ENCODE data around the gene NOVA2.

Gene NOVA2, protein sequence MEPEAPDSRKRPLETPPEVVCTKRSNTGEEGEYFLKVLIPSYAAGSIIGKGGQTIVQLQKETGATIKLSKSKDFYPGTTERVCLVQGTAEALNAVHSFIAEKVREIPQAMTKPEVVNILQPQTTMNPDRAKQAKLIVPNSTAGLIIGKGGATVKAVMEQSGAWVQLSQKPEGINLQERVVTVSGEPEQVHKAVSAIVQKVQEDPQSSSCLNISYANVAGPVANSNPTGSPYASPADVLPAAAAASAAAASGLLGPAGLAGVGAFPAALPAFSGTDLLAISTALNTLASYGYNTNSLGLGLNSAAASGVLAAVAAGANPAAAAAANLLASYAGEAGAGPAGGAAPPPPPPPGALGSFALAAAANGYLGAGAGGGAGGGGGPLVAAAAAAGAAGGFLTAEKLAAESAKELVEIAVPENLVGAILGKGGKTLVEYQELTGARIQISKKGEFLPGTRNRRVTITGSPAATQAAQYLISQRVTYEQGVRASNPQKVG

DNA sequence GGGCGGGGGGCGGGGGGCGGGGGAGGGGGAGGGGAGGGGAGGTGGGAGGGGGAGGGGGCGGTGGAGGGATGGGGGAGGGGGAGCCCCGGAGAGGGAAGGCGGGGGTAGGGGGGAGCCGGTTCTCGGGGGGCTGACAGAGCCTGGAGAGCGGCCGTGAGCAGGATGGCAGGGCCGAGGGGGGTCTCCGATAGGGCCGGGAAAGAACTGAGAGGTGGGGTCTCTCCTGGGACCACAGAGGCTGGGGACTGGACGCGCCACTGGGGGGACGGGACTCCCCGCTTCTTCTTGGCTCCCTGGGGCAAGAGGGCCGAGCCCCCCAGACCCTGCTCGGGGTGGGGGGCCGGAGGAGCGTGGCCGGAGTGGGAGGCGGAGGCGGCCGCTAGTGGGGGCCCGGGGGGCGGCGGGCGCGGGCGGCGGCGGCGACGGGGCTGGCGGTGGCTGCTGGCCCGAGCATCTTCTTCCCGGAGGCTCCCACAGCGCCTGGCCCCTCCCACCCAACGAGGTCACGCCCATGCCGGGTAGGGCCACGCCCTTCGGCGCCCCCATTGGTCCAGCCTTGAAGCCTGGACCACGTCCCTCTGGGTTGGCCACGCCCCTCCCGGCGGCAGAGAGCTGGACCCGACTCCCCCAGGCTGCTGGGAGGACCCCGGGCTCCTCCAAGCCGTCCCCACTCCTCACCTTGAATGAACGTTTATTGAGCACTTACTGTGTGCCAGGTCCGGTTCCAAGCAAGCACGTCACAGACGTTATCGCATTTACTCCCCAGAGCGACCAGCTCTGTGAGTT is at the start of gene NOVA2:
Gene NOVA2, minus strand, starts transcription at position 313 of the 786 bp plus-strand sequence. CDS start 514 bp downstream, outside the sequence.
- DNase-seq = no peak

DNA sequence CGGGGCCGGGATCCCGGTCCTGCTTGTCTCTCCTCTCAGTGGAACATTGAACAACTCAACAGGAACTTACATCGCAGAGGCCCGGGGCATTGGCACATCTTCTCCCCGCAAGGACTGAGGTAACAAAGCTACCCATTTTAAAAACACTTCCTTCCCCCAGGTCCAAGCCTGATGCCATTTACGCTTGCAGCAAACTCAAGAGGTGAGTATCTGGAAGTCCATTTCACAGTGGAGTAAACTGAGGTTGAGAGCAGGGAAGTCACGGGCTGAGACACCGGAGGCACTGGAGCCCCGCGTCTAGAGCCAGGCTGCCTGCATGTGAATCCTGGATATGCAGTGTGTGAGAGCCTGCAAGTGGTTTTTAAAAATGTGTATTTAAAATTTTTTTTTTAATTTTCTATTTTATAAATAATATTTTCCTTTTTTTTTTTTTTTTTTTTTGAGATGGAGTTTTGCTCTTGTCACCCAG is 49.7 kb upstream of the NOVA2 start:
- DNase-seq = no peak

DNA sequence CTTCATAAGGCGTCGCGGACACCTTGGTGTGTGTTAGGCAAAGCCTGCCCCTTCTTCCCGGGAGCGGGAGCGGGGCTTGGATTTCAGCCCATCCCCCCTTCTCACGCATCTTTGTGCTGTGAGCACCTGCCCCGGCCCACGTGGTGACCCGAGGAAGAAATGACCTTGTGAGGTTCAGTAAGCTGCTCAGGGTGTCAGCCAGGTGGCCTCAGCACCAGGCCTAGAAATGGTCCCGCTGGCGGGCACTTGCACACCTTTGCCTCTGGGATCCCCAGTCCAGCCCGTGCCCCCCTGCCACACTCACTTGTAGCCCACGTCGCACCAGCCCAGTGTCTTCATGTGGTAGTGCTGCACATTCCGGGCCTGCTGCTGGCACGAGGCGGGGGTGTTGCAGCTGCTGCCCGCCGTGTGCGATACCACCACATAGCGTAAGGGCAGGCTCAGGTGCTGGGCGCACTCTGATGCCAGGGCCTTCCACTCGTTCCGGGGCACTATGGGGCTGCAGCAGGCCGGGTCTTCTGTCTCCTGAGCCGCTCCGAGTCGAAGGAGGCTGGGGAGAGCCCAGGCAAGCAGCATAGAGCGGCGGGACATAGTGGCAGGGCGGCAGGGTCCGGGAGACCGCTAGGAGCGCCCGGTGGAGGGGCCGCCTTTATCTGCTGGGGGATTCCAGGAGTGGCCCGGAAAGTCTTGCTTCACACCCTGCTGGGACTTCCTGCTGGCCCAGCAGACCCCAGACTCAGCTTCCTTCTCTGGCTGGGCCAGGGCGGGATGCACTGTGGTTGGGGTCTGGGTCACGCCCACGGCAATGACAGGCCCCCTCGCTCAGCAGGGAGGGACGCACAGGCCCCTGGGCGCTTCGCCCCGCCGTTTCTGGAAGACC is 49.0 kb upstream of the NOVA2 start, which contains the start of gene PGLYRP1:
Gene PGLYRP1, minus strand, starts transcription at position 623 of the 880 bp plus-strand sequence. Its CDS starts 32 bp downstream, at position 591.
- DNase-seq = no peak

DNA sequence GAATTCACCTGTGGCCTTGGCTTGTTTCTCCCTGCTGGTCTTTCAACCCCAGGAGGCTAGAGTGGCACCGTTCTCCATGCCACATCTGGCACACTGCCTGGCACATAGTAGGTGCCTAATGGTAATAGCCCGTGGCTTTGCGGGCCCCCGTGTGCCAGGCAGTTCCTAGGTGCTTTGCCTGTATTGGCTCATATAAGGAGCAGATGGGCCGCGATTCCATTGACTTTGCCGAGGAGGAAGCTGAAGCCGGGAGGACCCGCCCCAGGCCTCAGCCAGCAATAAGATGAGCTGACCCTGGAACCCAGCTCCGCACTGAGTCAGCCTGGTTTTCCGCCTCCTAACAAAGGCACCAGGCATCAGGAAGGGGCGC is 48.4 kb upstream of the NOVA2 start:
- DNase-seq = no peak

DNA sequence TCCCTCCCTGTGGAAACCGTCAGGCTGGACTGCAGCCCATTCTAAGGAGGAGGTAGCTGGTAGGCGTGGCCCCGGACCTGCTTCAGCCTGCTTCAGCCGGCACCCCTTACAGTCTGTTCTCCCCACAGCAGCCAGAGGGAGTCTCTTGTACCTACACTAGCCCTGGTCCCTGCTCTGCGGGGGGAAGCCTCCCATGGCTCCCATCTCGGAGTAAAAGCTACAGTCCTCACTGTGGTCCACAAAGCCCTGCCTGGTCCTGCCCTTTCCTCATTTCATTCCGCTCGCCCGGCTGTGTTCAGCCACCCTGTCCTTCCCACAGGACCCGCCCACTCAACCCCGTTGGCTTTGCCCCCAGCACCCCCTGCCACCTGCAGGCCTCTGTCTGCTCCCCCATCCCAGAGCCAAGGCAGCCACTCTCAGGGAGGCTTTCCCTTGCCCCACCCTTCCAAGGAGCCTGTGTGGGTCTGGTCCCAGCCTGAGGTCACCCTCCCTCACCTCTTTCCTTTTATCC is 47.9 kb upstream of the NOVA2 start:
- no peak for DNase-seq

DNA sequence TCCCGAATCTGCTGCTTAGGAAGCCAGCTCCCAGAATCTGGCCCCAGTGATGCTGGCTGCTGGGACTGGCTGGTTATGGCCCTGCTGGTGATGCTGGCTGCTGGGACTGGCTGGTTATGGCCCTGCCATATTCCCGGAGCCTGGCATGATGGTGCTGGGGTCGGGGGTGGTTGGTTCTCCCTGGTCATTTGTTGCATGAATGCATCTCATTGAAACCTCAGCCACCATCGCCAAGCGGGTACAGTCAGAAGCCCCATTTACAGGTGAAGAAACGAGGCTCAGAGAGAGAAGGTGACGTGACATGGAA is 47.1 kb upstream of the NOVA2 start:
- DNase-seq = no peak

DNA sequence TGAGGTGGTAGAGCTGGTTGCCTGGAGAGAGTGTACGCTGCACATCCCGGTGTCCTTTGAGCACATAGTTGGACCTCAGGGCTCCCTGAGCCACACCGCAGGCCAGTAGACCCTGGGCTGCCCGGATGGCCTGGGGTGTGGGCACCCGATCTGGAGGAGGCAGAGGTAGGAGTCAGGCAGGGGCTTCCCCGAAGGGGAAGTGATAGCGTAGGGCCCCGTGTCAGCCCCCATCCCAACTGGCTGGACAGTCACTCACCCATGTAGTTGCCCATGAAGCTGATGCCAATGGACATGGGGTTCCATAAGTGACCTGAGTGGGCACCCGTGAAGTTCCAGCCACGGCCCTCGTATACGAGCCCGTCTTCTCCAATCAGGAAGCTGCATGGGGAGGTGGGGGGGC is 45.6 kb upstream of the NOVA2 start:
- DNase-seq = no peak

DNA sequence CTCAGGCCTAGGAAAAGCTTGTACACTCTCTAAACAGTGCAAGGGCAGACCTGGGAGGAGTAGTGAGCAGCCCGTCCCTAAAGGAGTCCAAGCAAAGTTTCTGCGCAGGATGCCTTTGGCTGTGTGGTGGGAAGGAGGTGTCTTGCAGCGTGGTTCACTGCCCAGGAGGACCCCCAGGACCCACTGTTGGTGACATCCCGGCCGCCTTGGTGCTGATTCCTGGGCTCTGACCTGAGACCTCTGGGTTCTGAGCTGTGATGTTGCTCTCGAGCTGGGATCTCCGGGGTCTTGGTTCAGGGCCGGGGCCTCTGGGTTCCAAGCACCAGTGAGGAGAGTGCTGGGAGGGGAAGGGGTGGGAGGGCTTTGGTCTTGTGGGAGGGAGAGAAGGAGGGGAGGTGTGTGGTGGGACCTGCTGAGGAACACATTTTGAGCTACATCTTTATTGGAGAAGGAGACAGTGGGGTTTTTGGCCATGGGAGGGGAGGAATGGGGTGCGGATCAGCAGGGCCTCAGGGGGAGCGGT is 45.1 kb upstream of the NOVA2 start:
- DNase-seq = no peak

DNA sequence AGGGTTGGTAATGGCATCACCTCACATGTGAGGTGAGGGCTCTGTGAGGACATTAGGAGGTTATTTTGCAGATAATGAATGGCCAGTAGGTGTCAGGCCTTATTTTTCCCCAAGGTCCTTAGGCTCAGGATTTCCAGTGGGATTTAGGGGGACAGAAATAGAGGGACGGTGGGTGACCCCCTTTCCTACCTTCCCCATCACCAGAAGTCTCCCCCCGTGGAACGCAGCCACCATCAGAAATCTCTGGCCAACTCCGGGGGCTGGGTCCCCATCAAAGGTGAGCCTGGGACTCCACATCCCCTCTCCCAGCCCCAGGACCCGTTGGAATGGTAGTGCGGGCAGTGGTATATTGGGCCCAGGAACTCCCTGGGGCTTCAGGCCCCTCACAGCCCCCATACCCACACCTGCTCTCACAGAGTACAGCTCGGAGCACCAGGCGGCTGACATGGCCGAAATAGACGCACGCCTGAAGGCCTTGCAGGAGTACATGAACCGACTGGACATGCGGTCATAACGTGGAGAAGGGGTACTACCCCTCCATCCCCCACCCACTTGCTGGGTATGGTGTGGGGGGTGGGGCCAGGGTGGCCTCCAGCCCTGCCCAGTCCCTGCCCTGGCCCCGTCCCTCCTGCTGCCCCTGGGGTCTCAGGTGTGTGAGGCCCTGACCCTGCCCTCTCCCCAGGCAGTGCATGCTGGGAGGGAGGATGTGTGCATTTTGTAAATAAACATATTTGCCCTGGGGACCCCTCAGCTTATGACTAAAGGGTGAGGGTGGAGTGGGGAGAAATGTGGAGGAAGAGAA is 44.4 kb upstream of the NOVA2 start:
- DNase-seq = no peak

DNA sequence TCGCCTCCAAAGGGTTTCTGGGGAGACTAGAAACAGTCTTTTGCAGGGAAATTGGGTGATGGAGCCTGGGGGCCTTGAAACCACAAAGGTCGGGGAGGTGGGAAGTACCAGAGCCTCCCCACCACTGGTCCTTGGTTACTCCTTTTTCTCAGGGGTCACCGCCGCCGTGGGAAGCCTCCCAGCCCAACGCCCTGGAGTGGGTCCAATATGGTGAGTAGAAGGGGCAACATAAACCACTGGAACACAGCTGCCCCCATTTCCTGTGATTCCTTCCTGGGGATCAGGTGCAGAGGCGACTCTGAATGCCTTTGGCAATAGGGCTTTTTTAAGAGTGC is 43.4 kb upstream of the NOVA2 start:
- no peak for DNase-seq

DNA sequence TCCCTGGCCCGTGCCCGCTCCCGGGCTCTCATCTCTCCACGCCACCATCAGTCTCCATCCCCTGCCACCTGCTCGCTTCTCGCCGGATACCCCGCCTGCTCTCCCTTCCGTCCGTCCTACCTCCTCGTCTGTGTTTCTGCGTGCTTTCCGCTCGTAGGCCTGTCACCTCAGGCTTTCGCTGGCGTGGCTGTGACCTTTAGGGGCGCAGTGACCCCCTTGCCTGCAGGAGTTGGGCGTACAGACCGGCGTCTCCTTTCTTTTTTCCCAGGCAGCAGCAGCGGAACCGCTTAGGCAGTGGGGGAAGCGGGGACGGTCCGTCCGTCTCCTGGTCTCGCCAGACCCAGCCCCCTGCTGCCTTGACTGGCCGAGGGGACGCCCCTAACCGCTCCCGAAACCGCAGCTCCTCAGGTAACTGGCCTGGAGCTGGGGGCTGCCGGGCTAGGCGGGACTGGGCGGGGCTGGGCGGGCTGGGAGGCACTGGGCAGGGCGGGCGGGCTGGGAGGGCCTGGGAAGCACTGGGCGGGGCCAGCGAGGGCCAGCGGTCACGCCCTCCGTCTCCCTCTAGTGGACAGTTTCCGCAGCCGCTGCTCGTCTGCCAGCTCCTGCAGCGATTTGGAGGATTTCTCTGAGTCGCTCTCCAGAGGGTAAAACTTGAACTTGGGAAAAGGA is 42.9 kb upstream of the NOVA2 start:
- DNase-seq = peak; percentile 73

DNA sequence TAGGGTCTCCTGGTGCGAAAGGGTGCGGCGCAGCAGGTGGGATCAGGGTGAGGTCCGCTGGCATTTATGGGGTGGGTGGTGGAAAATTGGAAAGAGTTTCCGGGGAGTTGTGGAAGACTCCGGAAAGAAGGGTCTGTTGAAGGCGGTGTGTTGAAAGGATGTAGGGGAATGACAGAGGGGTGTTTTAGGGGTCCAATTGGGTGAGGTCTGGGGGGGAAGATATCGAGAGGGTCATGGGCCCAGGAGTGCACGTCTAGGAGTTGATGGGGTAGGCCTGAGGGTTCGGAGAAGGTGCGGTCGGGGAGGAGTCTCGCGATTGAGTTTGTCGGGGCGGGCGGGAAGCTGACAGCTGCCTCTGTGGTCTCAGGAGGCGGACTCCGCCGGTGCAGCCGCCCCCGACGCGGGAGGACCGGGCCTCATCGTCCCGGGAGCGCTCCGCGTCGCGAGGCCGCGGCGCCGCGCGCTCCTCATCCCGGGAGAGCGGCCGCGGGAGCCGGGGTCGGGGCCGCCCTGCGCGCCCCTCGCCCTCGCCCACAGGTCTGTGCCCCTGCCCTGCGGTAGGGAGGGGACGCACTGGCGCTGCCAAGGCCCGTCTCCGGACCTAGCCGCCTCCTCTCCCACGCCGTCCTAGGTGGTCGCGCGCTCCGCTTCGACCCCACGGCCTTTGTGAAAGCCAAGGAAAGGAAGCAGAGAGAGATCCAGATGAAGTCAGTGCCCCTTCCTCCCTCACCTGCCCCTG is 42.2 kb upstream of the NOVA2 start:
- DNase-seq = peak; percentile 19

DNA sequence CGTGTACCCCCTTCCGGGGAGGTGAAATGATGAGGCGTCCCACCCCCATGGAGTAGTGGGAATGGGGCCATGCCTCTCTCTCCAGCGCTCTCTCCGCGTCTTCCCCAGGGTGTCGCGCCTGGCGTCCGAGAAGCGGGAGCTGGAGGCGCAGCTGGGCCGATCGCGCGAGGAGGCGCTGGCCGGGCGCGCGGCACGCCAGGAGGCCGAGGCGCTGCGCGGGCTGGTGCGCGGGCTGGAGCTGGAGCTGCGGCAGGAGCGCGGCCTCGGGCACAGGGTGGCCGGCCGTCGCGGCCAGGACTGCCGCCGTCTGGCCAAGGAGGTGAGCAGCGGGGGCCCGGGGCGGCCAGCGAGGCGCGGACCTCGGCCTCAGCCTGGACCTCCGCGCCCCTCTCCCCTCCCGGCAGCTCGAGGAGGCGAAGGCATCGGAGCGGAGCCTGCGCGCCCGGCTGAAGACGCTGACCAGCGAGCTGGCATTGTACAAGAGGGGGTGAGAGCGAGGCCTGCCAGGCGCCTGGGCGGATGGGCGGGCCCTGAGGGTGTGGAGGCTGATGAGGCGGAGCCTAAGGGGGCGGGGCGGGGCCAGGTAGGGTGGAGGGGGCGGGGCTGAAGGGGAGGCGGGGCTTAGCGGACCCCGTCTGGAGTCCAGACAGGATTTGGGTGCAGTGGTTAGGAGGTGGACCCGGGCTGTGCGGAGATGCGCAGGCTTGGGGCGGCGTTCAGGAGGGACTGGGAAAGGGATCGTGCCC is 41.4 kb upstream of the NOVA2 start:
- peak; percentile 39 for DNase-seq

DNA sequence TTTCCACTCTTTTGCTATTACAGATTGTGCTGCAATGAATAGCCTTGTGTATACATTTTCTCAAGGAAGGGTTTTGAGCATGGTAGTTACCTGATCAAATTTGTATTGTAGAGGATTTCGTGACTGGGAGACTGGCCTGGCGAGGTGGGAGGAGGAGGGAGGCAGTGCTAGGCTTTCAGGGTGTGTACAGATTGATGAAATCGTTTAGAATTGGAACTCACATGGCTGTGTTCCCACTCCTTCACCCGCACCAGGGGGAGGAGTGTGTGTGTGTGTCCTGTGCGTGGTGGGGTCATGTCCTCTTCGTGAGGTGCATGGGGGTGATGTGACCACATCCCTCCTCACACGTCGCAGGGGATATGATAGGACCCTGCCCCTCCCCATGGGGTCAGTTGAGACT is 40.9 kb upstream of the NOVA2 start:
- no peak for DNase-seq

DNA sequence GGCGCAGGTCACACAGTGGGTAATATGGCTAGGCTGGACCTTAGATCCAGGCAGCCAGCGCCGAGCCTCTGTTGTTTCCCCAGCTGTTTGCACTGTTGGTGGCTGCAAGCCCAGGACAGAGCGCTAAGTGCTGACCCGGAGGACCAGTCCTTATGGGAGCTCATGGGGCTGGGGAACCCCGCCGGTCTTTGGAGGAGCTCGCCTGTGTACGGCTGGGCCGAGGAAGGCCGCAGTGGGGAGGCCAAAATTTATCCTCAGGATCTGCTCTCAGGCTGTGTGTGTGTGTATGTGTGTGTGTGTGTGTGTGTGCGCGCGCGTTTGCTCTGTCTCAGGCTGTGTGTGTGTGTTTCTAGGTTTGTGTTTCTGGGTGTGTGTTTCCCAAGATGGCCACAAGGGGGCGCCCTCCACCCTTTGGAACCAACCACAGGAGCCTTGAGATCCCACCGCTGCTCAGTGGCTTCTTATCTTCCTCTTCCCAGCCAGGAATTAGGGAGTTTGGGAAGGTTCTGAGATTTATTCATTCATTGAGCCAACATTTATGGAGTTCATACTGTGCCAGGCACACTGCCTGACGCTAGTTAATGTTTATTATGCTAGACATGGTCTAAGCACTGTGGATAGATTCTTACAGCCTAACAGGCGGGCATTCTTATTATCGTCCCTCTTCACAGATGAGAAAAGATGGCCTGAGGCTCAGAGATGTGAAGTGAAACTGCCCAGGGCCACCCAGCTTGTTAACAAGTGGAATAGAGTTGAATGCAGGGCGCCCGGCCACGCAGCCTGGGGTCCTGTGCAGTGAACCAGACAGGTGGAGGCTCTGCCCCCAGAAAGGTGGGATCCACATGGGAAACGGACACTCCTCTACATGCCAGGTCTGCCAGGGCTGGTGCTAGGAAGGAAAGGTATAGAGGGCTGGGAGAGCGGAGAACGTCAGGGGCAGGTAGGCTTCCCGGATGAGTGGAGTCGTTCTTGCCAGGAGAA is 36.2 kb upstream of the NOVA2 start:
- DNase-seq = peak; percentile 58

DNA sequence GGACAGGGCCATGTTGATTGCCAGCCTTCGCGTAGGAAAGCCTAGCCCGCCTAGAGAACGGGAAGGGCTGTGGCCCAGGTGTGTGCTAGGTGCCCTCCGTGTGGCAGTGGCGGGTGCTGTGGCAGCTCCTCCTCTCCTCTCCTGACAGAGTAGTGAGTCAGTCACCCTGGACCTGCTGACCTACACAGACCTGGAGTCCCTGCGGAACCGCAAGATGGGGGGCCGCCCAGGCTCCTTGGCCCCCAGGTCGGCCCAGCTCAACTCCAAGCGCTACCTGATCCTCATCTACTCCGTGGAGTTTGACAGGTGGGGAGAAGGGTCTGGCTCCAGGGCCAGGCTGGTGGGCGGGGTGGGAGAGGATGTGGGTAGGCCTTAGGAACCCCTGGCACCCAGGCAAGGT is 32.7 kb upstream of the NOVA2 start:
- no peak for DNase-seq

DNA sequence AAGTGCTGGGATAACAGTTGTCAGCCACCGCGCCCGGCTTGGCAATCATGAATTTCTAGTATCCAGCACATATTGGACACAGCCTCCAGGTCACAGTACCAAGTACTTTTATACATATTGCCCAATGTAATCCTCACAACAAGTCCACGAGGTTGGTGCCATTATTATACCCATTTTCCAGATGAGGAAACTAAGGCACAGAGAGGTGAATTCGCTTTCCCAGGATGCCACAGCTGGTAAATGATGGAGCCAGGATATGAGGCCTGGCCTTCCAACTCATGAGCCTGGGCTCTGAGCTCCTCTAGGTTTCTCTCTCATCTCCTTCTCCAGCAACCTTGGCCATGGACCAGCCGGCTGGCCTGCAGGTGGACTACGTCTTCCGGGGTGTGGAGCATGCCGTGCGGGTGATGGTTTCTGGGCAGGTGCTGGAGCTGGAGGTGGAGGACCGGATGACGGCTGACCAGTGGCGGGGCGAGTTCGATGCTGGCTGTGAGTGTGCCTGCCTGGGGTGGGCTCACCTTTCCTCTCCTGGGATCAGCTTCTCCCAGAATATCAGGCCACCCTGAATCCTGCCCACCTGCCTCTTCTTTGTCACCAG is 29.1 kb upstream of the NOVA2 start:
- DNase-seq = no peak

Measured in CD4-positive, alpha-beta T cell treated with Interleukin-4 for 4 hours (primary cell).